Hematopoietic multipotent progenitor cell treated with erythropoietin and hydrocortisone succinate and interleukin-3 and kit ligand, for 17 days (in vitro differentiated cells): Measurements from ENCODE around the gene THSD4.

Source experiments
- DNase-seq: peaks from one replicate; pipeline ENCODE4 v3.0.0-alpha.2; 2015; ENCODE audit warnings: low spot score

The THSD4 gene

DNA sequence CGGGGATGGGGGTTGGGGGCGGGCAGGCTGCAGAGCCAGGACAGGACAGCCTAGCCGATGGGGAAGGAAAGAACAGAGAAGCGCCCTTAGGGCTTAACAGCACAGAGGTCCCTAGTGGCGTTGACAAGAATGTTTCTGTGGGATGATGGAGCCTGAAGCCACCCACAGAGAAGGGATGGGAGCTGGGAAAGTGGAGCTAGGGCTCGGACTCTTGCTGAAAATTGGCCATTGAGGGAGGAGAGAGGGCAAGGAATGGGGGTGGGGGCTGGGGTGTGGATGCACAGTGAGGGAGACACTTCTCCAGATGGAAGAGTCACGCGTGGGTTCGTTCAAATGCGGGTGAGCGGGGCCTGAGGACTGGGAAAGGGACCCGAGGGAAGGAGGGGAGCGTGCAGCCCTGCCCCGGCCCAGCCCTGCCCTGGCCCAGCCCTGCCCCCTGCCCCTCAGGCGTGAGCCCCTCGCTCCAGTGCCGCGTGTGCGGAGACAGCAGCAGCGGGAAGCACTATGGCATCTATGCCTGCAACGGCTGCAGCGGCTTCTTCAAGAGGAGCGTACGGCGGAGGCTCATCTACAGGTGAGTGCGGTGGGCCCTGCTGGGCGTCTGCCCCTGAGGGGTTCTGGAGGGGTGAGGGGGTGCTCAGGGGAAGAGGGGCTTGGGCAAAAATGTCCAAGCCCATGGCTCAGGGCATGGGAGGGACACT, 695.9 kb downstream of the THSD4 start:
- no peak for DNase-seq

DNA sequence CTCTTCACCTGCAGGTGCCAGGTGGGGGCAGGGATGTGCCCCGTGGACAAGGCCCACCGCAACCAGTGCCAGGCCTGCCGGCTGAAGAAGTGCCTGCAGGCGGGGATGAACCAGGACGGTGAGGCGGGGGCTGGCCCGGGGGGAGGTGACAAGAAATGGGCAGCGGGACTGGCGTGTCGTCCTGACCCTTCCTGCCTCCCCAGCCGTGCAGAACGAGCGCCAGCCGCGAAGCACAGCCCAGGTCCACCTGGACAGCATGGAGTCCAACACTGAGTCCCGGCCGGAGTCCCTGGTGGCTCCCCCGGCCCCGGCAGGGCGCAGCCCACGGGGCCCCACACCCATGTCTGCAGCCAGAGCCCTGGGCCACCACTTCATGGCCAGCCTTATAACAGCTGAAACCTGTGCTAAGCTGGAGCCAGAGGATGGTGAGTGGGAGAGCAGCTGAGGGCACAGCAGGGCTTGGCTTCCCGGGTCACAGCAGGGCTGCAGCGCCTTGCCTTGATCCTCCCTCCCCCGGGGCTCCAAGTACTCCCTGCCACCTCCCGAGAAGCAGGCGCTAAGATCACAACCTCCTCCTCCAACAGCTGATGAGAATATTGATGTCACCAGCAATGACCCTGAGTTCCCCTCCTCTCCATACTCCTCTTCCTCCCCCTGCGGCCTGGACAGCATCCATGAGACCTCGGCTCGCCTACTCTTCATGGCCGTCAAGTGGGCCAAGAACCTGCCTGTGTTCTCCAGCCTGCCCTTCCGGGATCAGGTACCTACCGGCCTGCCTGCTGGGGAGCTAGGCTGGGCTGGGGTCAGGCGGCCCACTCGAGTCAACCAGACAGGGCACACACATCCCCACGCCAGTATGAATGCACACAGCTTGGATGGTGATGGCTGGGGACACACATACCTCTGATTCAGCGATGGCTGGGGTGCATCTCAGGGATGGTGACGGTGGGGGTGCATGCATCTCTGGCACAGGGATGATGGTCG, 696.8 kb downstream of the THSD4 start:
- DNase-seq, result no peak

DNA sequence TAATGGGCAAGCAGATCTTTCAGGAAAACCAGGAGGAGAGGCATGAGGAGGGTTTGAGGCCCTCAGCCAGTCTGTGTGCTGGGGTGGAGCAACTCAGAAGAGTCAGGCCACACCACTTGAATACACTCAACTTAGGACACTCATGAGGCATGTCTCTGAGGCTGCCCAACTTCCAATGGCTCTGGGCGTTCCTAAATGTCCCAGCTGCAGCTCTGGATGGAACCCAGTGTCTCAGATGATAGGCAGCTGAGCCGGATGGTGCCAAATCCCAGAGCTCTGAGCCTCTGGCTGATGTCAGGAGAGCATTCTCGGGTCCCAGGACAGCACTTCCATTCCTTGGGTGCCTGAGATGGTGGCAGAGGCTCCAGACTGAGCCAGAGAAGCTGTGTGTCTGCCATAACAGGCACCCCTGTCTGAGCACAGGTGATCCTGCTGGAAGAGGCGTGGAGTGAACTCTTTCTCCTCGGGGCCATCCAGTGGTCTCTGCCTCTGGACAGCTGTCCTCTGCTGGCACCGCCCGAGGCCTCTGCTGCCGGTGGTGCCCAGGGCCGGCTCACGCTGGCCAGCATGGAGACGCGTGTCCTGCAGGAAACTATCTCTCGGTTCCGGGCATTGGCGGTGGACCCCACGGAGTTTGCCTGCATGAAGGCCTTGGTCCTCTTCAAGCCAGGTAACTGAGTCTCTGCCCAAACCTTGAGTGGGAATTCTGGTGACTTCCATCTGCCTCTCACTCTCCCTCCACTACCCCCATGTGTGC, 697.9 kb downstream of the THSD4 start:
- no peak for DNase-seq

DNA sequence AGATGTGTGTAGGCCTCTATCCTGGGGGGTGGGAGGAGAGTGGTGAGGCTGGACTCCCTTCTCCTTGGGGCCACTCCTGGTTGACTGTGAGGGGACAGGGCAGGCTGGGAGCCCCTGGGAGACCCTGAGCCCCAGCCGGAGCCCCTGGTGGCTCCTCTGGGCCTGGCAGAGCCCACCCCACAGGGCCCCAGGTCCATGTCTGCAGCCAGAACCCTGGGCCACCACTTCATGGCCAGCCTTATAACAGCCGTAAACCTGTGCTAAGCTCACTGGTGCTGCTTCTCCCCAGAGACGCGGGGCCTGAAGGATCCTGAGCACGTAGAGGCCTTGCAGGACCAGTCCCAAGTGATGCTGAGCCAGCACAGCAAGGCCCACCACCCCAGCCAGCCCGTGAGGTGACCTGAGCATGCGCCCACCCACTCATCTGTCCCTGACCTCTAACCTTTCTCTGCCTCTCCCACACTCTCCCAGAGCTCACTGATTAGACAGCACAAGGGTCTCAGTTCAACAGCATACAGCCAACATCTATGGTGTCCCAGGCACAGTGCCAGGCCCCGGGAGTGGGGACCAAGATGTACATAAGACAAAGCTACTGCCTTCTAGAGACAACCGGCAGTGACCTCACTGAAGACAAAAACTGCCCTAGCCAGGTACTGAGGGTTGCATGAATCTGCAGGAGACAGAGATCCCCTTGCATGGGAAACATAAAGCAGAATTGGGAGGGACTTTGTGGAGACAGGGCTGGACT, 698.6 kb downstream of the THSD4 start:
- DNase-seq, result no peak

DNA sequence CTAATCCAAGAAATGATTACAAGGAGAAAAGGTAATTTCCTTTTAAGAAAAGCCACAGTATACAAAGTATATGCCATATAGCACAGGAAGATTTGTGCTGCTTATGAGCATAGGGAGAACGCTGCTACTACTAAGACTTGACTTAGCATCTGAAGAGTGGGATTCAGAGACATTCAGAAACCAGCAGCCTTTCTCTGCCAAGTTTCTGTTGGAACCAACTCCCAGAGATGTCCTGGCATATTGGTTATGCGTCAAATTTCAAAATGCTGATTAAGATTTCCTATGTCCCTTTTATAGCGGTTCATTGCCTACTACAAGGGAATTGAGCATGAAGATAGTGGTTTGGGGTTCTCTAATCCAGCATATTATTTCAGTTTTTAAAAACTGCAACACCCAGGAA, 700.0 kb downstream of the THSD4 start:
- no peak for DNase-seq

DNA sequence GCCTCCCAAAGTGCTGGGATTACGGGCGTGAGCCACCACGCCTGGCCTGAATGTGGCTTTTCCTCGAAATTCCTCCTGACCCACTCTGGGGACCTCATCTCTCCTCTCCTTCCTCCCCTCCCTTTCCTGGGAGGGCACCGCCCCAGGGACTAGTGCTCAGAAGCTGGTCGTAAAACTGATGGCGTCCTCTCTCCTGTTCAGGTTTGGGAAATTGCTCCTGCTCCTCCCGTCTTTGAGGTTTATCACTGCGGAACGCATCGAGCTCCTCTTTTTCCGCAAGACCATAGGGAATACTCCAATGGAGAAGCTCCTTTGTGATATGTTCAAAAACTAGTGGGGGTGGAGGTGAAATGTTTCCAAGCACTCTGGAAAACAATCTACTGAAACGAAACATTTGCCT, 702.1 kb downstream of the THSD4 start:
- DNase-seq, result no peak

DNA sequence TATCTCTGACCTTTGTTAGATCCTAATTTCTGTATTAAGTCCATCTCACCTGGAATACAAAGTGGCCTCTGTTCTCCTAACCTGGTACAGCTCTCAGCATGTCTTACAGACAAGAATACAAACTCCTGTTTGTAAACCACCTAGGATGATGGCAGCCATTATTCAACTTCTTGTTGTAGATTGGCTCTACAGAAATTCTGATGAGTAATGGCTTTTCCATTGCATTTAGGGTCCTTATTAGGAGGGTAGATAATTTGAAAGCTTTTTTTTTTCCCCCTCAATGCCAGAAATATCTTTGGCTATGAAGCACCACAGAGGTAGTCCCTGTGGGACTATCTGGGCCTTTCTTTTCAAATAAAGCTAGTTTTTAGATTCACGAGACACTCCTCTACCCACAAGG, 704.9 kb downstream of the THSD4 start:
- no peak for DNase-seq

DNA sequence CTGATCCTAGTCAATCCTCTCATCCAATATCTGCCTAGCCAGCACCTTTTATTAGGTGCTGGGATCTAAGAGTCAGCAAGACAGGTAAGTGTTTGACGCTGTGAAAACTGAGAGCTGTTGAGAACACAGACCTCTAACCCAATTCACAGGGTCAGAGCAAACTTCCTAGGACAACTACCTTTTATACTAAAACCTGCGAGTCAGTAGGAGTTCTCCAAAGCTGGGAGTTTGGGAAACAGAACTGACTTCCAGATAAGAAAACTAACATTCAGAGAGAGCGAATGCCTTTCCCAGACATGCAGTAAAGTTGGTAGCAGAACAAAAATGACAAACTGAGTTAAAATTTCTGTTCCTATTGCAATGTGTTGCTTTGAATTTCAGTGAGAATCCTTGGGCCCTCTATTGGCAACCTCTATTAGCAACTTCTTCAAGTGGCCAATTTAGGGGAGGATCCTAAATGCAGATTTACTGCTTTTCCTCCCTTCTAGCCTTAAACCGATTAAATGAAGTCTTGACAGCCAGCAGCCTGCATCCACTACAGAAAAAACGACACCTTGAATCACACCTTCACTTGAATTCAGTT, 706.4 kb downstream of the THSD4 start:
- DNase-seq, result no peak

DNA sequence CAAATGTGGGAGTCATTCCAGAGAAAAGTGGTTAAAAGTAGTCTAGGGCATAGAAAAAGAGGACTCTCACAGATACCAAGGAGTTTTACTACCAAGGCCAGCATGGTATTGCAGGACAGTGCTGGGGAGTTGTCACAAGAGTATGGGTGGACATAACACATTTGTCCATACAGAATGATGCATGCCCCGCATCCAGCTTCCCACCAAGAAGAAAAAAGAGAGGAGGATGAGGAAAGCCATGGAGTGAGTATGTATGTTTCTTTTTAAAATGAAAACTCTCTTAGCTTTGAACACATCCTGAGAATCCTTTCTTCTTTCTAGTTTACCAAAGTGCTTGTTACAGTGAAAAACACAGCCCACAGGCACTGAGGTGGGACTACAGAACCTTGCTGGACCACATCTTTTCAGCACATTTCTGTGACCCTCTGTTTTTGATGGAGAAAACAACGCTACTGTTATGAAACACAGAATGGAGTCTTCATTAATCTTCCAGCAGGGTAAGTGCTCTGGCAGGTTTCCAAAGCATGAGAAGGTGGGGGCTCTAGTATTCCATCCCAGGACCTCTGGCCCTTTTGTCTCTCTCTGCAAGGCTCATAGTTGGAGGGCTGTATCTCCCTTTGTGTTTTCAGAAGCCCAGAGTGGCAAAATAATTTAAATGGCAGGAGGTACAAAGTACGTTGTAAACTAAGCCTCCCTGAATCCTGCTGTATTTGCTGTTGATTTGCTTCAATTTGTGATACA, 707.8 kb downstream of the THSD4 start:
- DNase-seq, result no peak

DNA sequence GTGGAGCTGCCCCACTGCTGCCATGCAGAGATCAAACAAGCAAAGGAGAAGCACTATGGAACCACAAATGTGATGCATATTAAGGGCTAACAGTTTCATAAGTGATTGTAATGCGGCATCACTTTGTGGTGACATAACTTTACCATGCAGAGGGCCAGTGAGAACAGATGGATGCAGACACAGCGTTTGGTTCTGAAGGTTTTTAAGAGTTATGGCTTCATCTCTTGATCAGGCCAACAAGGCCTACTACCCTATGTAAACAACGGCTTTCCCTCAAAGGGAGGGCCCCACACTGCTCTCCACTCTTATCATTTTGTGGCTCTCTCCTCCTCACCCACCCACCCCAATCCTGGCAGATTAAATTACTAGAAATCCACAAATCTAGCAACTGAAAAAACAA, 708.5 kb downstream of the THSD4 start:
- DNase-seq, result no peak

DNA sequence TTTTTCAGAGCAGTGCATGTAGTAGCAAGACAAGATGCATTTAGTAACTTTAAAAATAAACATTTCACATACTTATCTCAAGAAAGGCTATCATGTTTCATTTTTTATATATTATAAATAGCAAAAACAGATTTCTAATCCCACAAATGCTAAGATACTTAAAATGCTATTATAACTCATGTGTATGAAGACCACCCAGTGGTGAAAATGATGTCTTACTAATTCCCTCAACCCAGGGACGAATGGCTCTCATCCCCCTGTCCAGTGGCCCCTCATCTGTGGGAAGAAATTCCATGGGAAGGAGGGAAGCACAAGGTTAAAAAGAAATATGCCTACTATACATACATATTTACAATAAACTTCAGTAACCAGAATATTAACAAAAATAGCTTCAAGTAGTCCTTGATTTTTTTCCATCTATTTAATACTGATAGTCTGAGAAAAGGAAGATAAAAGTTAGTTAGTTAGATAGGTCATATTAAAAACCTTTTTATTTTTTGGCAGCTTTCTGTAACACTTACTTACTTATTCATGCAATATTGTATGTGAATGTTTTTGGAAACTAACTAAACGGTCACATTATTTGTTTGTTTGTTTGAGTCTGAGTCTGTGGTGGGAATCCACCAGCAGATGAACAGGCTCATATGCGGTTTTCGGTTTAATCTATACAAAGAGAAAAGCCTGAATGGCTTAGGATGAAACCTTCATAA, 709.9 kb downstream of the THSD4 start:
- no peak for DNase-seq

DNA sequence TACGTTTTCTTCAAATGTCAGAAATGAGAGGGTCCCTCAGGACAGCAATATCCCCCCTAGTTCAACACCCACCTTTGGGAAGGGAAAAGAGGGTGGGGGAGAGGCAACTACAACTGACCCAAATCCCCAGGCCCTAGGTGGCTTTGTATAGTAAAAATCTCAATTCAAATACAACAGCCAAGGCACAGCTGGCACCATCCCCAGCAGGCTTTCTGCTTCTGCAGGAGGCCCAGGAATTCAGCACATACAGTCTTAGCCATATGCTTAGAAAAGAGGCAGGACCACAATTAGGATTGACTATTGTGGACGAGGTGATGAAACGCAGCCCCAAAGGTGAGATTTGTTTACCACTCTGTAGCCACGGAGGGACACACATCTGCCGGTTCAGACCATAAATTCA, 710.9 kb downstream of the THSD4 start:
- no peak for DNase-seq

DNA sequence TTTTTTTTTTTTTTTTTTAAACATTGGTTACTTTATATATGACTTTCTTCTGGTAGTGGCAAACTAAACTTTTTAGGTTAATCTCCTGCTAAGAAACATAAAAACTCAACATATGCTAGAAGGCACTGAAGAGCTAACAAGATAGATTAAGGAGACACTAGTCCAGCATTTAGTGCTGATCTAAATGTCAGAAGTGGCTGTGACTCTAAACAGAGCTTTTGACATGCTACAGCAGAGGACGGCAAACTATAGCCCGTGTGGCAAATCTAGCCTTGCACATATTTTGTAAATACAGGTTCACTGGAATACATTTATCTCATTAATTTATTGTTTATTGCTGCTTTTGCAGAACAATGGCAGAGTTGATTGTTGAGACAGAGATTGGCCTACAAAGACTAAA, 715.7 kb downstream of the THSD4 start:
- DNase-seq, result no peak
